Esophagus muscularis mucosa (tissue), 4 donors: ENCODE data around the gene ADGRG6. TPM values are rescaled to one million over a fixed set of nuclear protein-coding genes. Genes with fewer than 3 reads are reported as not detected.

ENCODE experiments used
- DNase-seq: peaks from one replicate; pipeline ENCODE4 v3.0.0-alpha.2; 2017; ENCODE audit errors: extremely low spot score
- H3K27ac ChIP-seq, 4 donors: fragments of 200-600 bp; sonication (generic); replicated peaks in 1 of 4; 1 replicate in 3 of 4; 2 replicates in 1 of 4; pipeline ENCODE4 v1.5.1; 2016 to 2019; ENCODE audit warnings: mild to moderate bottlenecking in 1 of 4
- H3K27me3 ChIP-seq, 4 donors: fragments of 200-600 bp; sonication (generic); one replicate each; pipeline versions ENCODE4 v1.5.1 to v1.6.0; 2016 to 2019
- H3K36me3 ChIP-seq, 4 donors: fragments of 200-600 bp; sonication (generic); one replicate each; pipeline ENCODE4 v1.5.1; 2016 to 2019
- H3K4me1 ChIP-seq, 4 donors: fragments of 200-600 bp; sonication (generic); one replicate each; pipeline ENCODE4 v1.5.1; 2016 to 2019
- H3K4me3 ChIP-seq, 4 donors: fragments of 200-600 bp; sonication (generic); 1 replicate in 2 of 4; 2 replicates in 2 of 4; pipeline ENCODE4 v1.5.1; 2016 to 2019; ENCODE audit warnings: mild to moderate bottlenecking in 4 of 4, moderate library complexity in 1 of 4
- H3K9me3 ChIP-seq, 4 donors: fragments of 200-600 bp; sonication (generic); 1 replicate in 3 of 4; 2 replicates in 1 of 4; pipeline ENCODE4 v1.5.1; 2016 to 2019
- EP300 ChIP-seq: sonication (generic); formaldehyde crosslinking; IDR thresholded peaks from one replicate; pipeline ENCODE4 v1.6.1; 2017; ENCODE audit warnings: antibody characterized with exemption
- POLR2A ChIP-seq: fragments of 450-650 bp; IDR thresholded peaks from one replicate; pipeline ENCODE4 v1.6.1; 2017; ENCODE audit warnings: antibody characterized with exemption, moderate library complexity, mild to moderate bottlenecking, low read depth
- POLR2AphosphoS5 ChIP-seq, 2 donors: sonication (generic); formaldehyde crosslinking; IDR thresholded peaks; one replicate each; pipeline ENCODE4 v1.6.1; 2017; ENCODE audit warnings: antibody characterized with exemption in 2 of 2
- WGBS: methylation state at CpG from one replicate; pipeline ENCODE4 v1.1.5; 2018; 5-methylcytosine and 5-hydroxymethylcytosine counted together
- intact Hi-C: fragments of 100-400 bp; cut with DNase I; formaldehyde crosslinking; loops from one replicate; pipeline ENCODE4 v1.15.1; 2023
- total RNA-seq, 4 donors: library from RNA; depleted of rRNA; stranded (reverse); fragments of >200 nt; gene quantifications; one replicate each; pipeline versions ENCODE4 v1.1.0 to v1.2.1, GENCODE V29; 2016
- TF ChIP-seq, protein P1 (sequence below), 3 experiments: fragments of 200-600 bp in 2 of 3; fragments of 450-650 bp in 1 of 3; sonication (generic) in 2 of 3; IDR thresholded peaks; one replicate each; pipeline ENCODE4 v1.5.1; 2017 to 2019; ENCODE audit warnings: antibody characterized with exemption in 3 of 3, mild to moderate bottlenecking in 2 of 3, moderate library complexity in 1 of 3

Gene ADGRG6
- total RNA-seq, 4 donors from 2014 or later, result 5.5 to 11.8 (median 8.0) TPM

DNA sequence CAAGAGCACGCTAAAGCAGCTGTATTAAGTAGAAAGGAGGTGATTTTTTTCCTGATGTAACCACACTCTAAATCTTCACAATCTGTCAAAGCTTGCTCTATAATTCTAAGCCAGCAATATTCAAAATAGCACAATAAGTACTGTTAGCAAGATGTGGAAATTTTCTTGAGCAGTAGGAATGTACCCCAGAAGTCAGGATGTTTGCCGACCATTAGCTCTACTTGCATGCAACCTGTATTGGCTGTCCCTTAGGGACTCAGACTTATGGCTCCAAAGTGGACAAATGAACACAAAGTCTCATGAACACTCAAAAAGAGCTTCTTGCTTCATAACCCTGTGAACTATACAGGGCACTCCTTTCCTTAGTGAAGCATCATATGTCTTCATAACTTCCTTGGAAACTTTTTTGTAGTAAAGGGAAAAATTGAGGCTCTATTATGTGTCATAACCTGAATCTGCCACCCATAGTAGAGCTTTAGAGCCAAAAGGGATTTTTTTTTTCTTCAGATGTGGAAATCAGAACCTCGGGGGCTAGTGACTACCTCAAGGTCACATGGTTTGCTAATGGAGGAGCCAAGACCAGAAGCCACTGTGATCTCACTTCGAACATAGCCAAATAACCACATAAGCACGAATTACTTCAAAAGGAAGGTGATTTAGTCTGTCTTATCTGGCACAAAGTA lies 54.5 kb downstream of the ADGRG6 start:
- H3K27ac ChIP-seq, result no peak overlapping the region

DNA sequence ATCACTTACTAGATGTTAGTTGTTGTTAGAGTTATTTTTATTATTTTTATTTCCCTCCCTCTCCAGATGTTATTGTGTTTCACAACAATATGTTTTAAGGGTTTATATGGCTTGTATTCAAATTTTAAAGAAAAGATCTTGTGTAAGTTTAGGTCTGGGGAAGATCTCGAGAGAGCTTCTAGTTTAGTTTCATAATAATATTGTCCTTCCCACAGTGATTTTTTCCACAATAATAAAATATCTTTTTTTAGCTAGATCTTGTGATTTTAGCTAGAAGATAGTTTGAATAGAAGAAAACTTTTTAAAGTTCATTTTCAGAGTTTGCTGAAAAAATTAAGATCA lies 55.0 kb downstream of the ADGRG6 start:
- Histone ChIP-seq H3K4me1 (no peaks in the 10 kb centered on the region), H3K9me3 (no peaks in the 10 kb centered on the region), H3K27me3 (no peaks in the 10 kb centered on the region), H3K36me3 (no peaks in the 10 kb centered on the region), H3K4me3 (no peak overlapping the region), H3K27ac (no peak overlapping the region)
- intact Hi-C loops, result no loop called here
- 75% methylated on average over 1 of the region's 1 CpG for WGBS
- DNase-seq, result no peak
- TF ChIP-seq POLR2AphosphoS5 (IDR thresholded peaks at IDR 0.05), result no peak
- no peak for TF ChIP-seq POLR2A
- TF ChIP-seq EP300, result no peak
- TF ChIP-seq, protein P1, sequence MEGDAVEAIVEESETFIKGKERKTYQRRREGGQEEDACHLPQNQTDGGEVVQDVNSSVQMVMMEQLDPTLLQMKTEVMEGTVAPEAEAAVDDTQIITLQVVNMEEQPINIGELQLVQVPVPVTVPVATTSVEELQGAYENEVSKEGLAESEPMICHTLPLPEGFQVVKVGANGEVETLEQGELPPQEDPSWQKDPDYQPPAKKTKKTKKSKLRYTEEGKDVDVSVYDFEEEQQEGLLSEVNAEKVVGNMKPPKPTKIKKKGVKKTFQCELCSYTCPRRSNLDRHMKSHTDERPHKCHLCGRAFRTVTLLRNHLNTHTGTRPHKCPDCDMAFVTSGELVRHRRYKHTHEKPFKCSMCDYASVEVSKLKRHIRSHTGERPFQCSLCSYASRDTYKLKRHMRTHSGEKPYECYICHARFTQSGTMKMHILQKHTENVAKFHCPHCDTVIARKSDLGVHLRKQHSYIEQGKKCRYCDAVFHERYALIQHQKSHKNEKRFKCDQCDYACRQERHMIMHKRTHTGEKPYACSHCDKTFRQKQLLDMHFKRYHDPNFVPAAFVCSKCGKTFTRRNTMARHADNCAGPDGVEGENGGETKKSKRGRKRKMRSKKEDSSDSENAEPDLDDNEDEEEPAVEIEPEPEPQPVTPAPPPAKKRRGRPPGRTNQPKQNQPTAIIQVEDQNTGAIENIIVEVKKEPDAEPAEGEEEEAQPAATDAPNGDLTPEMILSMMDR (IDR thresholded peaks at IDR 0.05), result no peak

More for the DNA sequence above, 54.5 kb downstream of the ADGRG6 start:
- H3K4me1 ChIP-seq, result no peaks in the 10 kb centered on the region
- H3K36me3 ChIP-seq, result no peaks in the 10 kb centered on the region
- H3K4me3 ChIP-seq, result no peak overlapping the region
- 66% methylated on average over 5 of the region's 5 CpGs for WGBS
- no peaks in the 10 kb centered on the region for H3K27me3 ChIP-seq
- no peak for TF ChIP-seq POLR2A
- TF ChIP-seq, protein P1 (IDR thresholded peaks at IDR 0.05), result no peak
- no peak for TF ChIP-seq POLR2AphosphoS5 (IDR thresholded peaks at IDR 0.05)
- TF ChIP-seq EP300, result no peak
- DNase-seq, result no peak
- peaks cover 0 to under 1% (median 0%) of the 10 kb centered on the region in 4 donors for H3K9me3 ChIP-seq
- intact Hi-C loops, result no loop called here

DNA sequence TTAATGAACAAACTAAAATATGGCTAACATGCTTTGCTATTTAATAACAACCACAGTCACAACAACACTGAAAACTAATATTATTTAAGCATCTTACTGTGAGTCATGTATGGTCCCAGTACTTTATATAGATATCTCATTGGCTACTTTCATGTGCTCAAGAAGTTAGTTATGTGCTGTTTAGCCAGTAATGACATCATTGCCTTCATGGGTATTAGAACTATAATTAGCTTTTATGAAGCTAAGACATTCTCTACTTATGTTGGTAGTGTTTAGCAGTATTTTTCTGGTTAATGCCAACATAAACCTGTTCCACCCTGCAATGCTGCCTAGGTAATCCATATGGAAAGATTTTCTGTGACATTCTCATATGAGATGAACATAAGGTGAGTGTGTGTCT lies 56.1 kb downstream of the ADGRG6 start:
- H3K4me1 ChIP-seq, result no peaks in the 10 kb centered on the region
- no peak for TF ChIP-seq POLR2A
- TF ChIP-seq POLR2AphosphoS5 (IDR thresholded peaks at IDR 0.05), result no peak
- no peak for TF ChIP-seq EP300
- TF ChIP-seq, protein P1 (IDR thresholded peaks at IDR 0.05), result no peak
- H3K27ac ChIP-seq, result no peak overlapping the region
- no peak for DNase-seq
- intact Hi-C loops, result no loop called here
- H3K4me3 ChIP-seq, result no peak overlapping the region
- no peaks in the 10 kb centered on the region for H3K36me3 ChIP-seq
- H3K9me3 ChIP-seq, result no peaks in the 10 kb centered on the region
- H3K27me3 ChIP-seq, result no peaks in the 10 kb centered on the region

DNA sequence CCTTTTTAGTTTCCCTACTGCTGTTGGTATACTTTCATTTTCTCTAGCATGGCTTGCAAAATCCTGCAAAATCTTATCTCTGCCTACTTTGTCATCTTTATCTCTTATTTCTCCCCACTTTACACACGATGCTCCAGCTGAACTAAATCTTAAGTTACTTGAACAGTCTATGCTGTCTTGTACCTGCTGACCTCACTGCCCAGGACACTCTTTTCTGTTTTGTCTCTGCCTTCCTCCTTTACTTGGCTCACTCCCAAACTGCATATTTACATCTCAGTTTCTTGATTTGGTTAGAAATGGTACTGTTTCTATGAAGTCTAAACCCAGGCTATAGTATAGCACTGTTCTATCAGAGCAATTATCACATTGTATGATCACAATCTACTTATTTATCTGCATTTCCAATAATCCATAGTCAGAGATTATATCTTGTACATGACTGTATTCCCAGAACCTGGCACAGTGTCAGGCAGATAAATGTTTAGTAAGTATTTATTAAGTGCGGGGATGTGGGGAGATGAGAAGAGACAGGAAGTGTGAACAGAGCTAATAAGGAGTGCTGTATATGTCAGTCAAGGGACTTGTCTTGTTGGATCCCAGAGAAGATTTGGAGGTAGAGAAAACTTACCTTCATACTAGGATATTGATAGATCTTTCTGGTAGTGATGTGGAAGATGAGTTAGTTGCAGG lies 57.6 kb downstream of the ADGRG6 start:
- Histone ChIP-seq H3K4me1 (no peaks in the 10 kb centered on the region), H3K4me3 (no peak overlapping the region), H3K27ac (no peak overlapping the region), H3K36me3 (no peaks in the 10 kb centered on the region), H3K9me3 (no peaks in the 10 kb centered on the region), H3K27me3 (no peaks in the 10 kb centered on the region)
- WGBS, result 53% methylated on average over 2 of the region's 2 CpGs
- DNase-seq, result no peak
- TF ChIP-seq POLR2A (no peak), POLR2AphosphoS5 (IDR thresholded peaks at IDR 0.05) (no peak), EP300 (no peak)
- TF ChIP-seq, protein P1 (IDR thresholded peaks at IDR 0.05), result no peak
- intact Hi-C loops, result no loop called here
